ENCODE measurements around the gene TPST2.
A peak's percentile ranks its signal among the peaks of the same experiment; 100 is the strongest.
"Not testable (repeated sequence)": the region's sequence is repeated elsewhere in the genome, so short reads cannot be mapped to it uniquely, and the experiment has no call there.

TPST2 gene

DNA sequence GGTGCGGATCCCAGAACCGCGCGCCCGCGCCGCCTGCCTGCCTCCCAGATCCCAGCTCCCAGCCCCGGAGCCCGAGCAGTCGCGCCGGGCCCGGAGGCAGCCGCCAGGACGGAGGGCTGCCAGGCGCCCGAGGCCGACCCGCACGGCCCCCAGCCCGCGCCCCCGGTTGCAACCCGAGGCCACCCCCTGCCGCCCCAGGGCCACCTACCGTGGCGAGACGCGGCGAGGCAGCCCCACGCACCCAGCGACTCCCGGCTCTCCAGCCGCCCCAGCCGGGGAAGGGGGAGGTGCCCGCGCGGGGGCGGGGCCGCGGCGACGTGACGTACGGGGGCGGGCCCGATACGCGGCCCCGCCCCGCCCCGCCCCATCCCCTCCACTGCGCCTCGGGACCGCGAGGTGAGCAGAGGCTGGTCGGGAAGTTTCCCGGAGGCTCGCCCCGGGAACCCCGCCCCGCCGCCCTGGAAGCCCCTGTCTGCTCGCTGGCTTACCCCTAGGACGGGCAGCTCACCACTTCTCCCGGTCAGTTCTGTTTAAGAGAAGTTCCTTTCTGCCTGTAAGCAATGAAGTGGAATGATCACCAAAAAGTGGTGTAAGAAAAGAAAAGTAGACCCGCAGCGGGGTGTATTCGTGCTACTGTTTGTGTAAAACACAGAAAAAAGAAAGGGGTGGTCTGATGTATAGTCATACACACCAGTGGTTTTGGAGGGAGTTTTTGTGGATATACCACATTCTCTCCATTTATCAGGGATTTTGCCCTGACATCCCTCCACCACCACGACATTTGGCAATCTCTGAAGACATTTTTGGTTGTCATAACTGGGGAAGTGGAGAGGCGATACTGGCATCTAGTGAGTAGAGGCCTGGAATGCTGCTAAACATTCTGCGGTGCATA is at the start of gene TPST2:
Gene TPST2, minus strand, starts transcription at position 288 of the 892 bp plus-strand sequence. CDS start 48,502 bp downstream, outside the sequence.
- peak in 1 of 2 donors; percentile 59 for DNase-seq

DNA sequence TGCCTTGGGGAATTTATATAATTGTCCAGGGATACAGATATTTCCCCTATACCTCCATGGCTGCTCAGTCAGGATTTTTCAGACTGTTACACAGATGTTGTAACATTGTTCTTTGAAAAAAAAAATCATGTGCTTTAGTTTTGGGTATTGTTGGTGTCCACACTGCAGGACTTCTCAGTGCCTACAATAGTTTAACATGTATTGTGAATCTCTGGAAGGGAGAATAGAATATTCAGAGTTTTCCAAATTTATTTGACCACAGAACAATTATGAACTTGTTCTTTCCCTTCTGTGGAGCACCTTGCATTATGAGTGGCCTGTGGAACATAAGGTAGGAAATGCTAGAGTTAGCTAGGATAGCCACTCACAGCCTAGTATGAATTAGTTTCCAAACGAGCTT is 46.4 kb upstream of the TPST2 start:
- DNase-seq, result no peak

DNA sequence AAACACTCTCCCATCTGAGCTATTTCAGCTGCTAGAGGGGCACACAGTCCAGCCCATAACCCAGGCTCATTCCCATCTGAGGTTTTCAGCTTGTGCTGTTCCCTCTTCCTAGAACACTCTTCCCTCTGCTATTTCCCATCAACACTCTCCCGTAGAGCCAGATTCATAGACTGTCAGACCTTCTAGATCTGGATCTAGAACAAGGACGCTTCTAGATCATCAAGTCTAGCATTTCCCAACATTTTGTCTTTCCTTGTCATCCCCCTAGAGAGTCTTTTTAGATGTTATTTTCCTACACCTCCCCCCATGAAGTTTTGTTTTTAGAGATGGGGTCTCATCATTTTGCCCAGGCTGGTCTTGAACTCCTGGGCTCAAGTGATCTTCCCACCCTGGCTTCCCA is 45.2 kb upstream of the TPST2 start:
- no peak for DNase-seq

DNA sequence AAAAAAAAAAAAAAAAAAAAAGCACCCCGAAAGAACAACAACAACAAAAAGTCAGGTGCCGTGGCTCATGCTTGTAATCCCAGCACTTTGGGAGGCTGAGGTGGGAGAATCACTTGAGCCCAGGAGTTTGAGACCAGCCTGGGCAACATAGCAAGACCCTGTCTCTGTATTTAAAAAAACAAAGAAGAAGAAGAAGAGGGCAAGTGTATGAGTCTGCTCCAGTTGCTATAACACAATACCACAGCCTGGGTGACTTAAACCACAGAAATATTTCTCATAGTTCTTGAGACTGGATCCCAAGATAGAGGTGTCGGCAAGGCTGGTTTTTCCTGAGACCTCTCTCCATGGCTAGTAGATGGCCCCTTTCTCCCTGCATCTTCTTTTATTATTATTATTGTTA is 44.3 kb upstream of the TPST2 start:
- DNase-seq, result no peak

DNA sequence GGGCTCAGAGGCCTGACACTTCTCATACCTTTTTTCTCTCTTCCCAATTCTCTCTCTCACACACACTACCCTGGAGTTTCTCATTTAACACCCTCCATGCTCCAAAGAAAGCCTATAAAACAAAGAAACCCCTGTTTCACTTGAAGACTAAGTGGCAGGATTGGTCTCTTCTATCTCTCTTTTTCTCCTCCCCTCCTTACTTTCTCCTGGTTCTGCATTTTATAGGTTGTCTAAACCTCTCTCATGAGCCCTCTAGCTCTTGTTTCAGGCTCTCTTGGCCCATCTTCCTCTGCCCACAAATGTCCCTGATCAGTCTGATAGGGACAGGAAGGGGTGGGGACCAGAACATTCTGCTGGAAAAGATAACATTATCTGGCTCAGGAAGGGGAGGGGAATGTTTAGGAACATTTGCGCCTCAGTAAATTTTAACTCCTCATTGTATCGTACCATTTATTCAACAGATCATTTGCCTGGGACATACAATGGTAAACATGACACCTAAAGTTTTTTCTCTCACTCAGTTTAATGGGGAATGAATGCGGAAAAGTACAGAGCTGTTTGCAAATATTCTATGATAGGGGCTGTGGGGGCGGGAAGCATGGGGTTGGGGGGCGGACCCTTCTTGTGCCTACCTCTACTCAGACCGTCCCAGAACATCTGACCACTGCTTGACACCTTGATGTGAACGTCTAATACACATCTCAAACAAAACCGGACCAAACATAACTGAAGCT is 42.7 kb upstream of the TPST2 start:
- DNase-seq, result no peak

DNA sequence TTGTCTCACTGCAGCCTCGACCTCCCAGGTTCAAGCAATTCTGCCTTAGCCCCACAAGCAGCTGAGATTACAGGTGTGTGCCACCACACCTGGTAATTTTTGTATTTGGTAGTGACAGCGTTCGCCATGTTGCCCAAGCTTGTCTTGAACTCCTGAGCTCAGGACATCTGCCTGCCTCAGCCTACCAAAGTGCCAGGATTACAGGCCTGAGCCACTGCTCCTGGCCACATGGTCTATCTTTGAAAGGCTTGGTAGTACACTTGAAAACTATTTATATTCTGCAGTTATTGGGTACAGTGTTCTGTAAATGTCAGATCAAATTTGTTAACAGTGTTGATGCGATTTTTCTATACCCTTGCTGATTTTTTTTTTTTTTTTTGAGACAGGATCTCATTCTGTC is 41.4 kb upstream of the TPST2 start:
- no peak for DNase-seq

DNA sequence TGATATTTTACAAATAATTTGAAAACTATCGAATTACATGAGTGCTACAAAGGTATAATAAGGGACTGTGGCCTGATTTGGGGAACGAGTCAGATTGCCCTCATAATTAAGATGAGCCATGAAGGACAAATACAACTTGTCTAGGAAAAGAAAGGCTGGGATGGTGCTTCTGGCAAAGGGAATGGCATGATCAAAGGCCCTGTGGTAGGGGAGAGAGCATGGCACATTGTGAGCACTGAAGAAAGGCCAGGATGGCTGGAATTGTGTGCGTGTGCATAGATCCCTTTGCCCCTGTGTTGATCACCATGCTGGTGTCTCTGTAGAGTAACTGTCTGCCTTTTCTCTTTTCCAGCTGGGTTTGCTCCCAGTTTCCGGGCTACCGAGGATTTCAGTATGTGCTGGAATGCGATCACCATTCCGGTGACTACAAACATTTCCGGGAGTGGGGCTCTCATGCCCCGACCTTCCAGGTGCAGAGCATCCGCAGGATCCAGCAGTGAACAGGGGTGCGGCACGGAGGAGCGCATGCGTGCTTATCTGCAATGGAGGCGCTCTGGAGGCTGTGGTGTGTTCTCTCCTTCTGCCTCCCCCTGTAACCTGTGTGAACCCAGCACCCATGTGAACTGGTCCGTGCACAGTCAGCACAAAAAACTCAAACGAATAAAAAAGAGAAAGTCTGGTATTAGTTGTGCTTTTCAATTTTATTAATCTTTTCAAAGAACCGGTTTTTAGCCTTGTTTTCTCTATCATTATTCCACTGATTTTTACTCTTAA is 40.2 kb upstream of the TPST2 start:
- DNase-seq, result no peak

DNA sequence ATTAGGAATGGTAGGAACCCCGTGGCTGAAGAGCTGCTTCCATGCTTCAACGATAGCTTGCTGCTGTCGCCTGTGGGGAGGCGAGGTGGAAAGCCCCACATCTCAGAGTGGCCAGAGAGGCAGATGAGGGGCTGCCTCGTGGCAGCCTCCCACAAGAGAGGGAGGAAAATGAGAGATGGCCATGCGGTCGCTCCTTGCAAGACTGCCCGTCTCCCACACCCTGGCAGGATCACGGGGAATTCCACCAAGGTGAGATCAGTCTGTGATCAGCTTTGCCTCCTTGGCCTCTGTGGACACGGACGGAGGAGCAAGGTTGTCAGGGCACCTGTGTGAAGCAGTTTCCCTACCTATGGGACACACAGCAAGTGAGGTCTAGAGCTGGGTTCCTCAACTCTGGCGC is 34.9 kb upstream of the TPST2 start:
- no peak for DNase-seq

DNA sequence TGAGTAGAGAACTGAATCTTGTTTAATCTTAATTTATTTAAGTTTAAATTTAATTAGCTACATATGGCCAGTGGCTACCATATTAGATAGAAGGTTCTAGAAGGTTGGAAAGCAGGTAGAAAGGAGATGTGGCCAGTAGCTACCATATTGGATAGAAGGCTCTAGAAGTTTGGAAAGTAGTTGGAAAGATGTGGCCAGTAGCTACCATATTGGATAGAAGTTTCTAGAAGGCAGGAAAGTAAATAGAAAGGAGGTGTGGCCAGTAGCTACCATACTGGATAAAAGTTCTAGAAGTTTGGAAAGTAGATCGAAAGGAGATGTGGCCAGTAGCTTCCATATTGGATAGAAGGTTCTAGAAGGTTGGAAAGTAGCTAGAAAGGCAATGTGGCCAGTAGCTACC is 34.1 kb upstream of the TPST2 start:
- no peak for DNase-seq

DNA sequence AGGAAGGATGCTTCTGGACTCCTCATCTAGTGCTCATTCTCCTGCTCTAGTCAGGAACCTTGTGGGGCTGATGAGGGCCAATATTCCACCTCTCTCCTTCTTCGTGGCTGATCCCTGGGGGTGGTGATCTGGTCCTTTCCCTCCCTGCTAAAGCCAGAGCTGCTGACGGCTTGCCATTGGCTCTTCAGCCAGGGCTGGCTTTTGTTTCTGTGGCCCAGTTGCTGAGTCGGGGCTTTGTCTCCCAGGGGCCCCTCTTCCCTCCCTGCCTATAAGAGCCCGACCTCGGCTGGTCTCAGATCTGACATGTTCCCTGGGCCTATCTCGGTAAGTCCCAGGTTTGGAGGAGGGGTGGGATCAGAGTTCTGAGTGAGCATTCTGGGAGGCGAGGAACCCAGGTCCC is 31.7 kb upstream of the TPST2 start, which contains the start of gene CRYBA4:
Gene CRYBA4, plus strand, starts transcription at position 301 of the 400 bp plus-strand sequence. CDS start 634 bp downstream, outside the sequence.
- DNase-seq, result no peak

DNA sequence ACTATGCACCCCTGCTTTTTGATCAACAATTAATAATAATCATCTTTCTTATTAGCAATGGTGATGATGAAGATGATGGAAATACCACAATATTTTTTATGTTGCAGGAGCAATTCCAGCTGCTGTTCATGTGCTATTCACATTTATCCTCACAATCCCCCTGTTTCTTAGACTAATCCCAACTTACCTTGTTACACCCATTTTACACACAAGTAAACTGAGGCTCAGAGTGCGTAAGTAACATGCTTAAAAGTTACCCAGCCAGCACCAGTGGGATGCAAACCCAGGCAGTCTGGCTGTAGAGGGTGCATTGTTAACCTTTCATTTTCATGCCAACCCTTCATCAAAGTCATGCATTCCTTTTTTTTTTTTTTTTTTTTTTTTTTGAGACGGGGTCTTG is 30.3 kb upstream of the TPST2 start:
- DNase-seq, result no peak

DNA sequence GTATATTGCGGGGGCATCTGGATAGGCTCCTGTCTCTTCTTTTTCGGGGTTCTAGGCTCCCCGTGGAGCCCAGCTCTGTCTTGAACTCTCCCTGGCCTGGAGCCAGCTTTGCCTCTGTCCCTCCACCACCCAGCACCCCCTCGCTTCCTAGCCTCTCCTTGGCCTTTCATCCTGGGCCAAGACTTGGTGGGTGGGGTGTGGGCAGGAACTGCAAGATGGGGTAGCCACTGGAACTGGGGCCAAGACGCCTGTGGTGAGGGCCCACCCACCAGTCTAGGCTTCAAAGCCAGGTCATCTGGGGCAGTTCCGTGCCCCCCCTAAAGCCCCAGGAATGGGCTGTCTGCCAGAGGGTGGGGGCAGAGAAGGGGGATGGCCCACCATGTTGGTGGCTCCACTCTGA is 29.6 kb upstream of the TPST2 start:
- DNase-seq, result no peak

DNA sequence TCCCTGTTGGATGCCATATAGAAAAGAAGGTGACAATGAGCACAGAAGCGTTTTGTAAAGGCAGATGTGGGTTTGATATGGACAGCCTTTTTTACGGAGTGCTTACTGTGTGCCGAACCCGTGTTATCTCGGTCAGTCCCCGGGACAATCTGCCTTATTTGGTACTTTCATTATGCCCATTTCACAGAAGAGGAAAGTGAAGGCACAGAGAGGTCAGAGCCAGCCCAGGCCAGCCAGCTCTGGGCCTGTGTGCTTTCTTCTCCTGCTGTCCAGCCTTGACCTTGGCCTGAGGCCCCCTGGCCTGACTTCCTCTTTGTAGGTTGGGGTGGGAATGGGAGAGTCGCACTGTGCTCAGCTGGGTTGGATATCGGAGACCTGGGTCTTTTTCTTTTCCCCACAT is 28.5 kb upstream of the TPST2 start:
- DNase-seq, result no peak

DNA sequence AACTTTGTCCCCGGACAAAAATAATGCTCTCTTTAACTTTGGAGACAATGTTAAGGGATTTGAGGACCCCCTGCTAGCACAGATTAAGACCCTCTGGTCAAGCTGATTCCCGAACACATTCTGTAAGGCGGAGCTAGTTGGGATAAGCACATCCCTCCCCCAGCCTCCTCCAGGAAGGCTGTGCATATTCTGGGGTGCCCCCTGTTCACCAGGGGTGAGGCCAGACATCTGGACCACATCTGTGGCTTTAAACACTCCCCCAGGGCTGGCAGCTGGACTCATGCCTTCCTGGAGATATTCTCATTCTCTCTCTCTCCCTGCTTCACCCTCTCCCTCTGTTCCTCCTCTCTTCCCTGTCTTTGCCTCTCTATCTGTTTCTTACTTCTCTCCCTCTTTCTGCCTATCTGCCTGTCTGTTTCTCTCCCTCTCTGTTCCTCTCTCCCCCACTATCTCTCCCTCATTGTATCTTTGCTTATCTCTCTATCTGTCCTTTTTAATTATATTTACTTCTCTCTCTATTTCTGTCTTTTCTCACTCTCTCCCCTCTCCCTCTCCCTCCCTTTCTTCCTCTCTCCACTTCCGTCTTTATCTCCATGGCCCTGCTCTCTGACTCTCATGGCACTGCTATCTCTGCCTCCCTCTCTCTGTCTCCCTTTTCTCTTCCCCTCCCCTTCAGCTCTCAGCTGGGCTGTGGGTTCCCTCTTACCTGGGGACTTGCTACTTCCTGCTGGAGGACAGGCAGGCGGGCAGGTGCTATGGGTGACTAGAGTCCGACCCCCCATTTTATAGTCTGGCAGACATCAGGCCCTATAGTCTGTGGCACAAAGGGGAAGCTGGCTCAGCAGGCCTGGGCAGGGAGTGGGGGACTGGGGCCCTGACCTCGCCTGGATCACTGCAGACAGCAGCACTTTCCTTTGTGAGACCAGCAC is 27.6 kb upstream of the TPST2 start, which contains the start of gene CRYBB1:
Gene CRYBB1, minus strand, starts transcription at position 757 of the 929 bp plus-strand sequence. CDS start 1,708 bp downstream, outside the sequence.
- peak; percentile 11 to 76 for DNase-seq

DNA sequence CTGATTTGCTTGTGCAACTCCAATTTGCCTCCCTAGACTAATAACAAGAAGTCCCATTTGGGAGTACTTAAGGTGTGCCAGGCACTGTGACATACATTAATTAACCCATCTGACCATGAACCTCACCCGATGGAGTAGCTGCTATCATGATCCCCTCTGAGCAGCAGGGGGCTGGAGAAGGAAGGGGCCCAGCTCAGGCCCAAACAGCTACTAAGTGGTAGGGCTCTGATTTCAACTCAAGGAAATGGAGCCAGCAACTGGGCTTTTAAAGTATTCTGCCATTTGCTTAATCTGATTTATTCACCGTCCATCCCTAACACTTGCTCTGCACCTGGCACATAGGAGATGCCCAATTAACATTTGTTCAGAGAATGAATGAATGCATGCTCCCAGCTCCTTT is 26.7 kb upstream of the TPST2 start:
- no peak for DNase-seq

DNA sequence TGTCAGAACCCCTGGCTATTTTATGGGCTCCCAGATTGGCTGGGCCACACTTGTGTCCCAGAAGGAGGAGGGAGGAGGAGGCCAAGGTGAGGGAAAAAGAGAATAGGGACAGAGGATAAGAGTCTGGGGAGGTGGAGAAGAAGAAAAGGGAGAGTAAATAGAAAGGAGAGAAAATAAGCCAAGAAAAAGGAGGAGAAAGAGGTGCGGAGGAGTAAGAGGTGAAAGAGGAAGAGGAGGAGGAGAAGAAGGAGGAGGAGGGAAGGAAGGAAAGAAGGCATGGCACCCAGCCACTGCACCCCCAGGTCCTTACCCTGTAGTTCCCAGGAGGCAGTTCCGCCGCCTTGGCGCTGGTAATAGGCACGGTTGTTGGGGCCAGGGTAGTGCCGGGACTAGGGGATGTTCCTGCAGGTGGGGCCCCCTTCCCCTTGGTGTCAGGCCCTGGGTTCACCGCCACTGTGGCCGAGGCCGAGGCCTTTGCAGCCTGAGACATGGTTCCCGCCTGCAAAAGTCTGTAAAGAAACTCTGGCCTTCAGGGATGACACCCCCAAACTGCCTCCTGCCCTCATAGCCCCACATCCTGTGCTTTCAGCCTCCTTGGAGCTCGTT is 26.0 kb upstream of the TPST2 start:
- no peak for DNase-seq

DNA sequence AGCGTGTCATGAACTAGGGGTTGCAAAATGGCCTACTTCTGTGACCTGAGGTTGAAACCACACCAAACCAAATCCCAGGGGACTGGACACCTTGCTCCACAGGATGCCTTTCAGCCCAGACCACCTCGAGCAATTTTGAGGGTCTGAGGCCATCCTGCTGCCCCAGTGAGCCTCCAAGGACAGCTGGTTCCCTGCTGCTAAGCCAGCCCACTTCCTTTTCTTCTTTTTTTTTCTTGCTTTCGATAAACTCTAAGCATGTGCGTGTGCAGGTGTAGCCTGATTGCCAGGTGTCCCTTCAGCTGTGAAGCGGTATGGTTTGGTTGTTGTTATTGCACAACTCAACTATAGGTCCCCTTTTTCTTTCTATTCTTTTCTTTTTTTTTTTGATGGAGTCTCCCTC is 25.2 kb upstream of the TPST2 start:
- no peak for DNase-seq

DNA sequence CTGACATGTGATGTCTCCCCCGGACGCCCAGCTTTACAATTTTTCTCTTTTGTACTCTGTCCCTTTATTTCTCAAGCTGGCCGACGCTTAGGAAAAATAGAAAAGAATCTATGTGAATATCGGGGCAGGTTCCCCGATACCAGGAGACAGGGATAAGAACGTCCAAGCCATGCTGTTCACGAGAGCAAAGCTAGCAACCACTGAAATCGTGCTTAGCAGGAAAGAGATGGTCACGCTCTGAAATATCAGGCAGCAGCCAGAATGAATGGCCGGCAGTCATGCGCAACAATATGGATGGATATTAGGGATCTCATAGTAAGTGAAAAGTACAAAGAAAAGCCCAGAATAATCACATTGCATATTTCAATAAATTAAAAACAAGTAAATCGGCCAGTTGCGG is 24.4 kb upstream of the TPST2 start:
- no peak for DNase-seq

DNA sequence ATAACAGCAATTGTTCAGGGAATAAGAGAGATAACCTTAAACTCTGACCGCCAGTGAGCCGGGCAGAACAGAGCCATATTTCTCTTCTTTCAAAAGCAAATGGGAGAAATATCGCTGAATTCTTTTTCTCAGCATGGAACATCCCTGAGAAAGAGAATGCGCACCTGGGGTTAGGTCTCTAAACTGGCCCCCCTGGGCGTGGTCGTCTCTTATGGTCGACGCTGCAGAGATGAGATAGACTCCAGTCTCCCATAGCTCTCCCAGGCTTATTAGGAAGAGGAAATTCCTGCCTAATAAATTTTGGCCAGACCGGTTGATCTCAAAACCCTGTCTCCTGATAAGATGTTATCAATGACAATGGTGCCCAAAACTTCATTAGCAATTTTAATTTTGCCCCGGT is 23.8 kb upstream of the TPST2 start:
- not testable (repeated sequence) for DNase-seq

DNA sequence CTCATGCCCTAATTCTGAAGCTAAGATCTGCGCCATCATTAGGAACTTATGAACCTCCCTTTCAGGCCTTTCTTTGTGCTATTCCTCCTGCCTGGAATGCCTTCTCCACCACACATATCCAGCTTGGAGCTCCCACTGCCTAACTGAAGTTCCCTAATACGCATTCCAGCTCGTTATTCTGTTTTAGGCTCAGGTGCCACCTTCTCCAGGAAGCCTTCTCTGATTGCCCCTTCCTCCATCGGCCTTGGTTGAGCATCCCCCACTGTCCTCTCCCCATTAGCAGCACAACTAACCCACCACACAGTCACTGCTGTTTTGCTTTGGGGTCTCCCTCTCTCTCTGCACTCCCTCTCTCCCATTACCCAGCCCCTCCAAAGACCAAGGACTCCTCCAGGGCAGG is 22.7 kb upstream of the TPST2 start:
- no peak for DNase-seq

DNA sequence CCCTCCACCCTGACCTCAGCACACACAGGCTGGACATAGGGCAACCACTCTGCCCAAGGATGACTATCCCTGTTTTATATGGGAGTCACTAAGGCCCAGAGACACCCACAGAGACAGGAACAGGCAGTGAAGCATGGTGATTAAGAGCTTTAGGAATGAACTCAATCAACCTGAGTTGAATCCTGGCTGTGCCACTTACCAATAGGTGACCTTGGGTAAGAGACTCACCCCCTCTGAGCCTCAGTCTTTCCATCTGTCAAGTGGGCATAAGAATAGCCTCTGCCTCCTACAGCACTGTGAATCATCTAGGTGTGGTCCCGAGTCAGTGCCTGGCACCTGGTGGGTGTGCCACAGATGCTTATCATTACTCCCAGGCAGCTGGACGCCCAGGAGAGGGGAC is 21.1 kb upstream of the TPST2 start:
- no peak for DNase-seq
